ENCODE results near the gene CNPY1.

CNPY1 gene

DNA sequence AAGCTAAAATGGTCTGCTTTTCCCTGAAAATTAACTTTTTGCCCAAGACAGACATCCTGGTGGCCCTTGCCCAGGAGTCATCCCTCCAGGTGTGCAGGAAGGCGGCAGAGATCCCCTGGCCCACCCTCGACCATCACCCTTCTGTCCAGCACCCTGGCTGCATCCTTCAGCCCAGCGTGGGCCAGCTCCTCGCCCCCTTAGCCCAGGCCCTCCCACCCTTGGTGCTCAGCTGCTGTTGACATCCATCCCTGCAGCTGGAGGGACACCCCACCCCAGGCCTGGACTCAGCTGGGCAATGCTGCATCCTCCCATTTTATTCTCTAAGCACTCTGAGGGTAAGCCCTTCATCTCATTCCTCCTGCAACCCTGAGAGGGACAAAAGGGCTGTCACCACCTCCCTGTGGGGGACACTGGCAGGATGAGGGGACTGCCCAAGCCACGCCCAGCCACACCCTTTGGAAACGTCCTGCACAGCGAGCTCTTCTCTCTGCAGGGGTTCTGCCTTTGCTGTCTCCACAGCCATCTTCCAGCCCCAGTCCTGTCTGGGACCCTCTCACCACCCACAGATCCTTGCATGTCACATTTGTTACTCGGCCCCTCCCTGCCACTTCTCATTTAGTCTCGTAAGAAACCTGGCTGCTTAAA is 57.8 kb downstream of the CNPY1 start:
- H2AFZ ChIP-seq (ENCODE audit: low read depth, low read length) = no peak overlapping the region
- no peaks in the 10 kb centered on the region for H3K36me3 ChIP-seq (ENCODE audit: insufficient read depth, low read length)
- no peaks in the 10 kb centered on the region for H3K9me3 ChIP-seq (ENCODE audit: low read length)
- peaks cover 27% of the 10 kb centered on the region for H3K4me1 ChIP-seq (ENCODE audit: insufficient read depth, low read length)
- H3K4me3 ChIP-seq (ENCODE audit: low read length) = no peak overlapping the region
- no peaks in the 10 kb centered on the region for H3K27me3 ChIP-seq (ENCODE audit: insufficient read depth, low read length)

- Histone ChIP-seq H3K36me3 (ENCODE audit: insufficient read depth, low read length) (no peaks in the 10 kb centered on the region), H2AFZ (ENCODE audit: low read depth, low read length) (no peak overlapping the region), H3K4me3 (ENCODE audit: low read length) (no peak overlapping the region), H3K27me3 (ENCODE audit: insufficient read depth, low read length) (no peaks in the 10 kb centered on the region), H3K4me1 (ENCODE audit: insufficient read depth, low read length) (peaks cover 35% of the 10 kb centered on the region), H3K9me3 (ENCODE audit: low read length) (no peaks in the 10 kb centered on the region)
Measured at GRCh38 chr7:155487509-155488482, 58.6 kb downstream of the CNPY1 start.

- Histone ChIP-seq H3K27me3 (ENCODE audit: insufficient read depth, low read length) (no peaks in the 10 kb centered on the region), H3K9me3 (ENCODE audit: low read length) (no peaks in the 10 kb centered on the region), H3K4me3 (ENCODE audit: low read length) (no peak overlapping the region), H3K4me1 (ENCODE audit: insufficient read depth, low read length) (peaks cover 27% of the 10 kb centered on the region), H2AFZ (ENCODE audit: low read depth, low read length) (no peak overlapping the region), H3K36me3 (ENCODE audit: insufficient read depth, low read length) (no peaks in the 10 kb centered on the region)
Measured at GRCh38 chr7:155486783-155487508, 59.4 kb downstream of the CNPY1 start.

- Histone ChIP-seq H2AFZ (ENCODE audit: low read depth, low read length) (no peak overlapping the region), H3K4me3 (ENCODE audit: low read length) (no peak overlapping the region), H3K9me3 (ENCODE audit: low read length) (no peaks in the 10 kb centered on the region), H3K27me3 (ENCODE audit: insufficient read depth, low read length) (no peaks in the 10 kb centered on the region), H3K36me3 (ENCODE audit: insufficient read depth, low read length) (no peaks in the 10 kb centered on the region), H3K4me1 (ENCODE audit: insufficient read depth, low read length) (peaks cover 12% of the 10 kb centered on the region)
Measured at GRCh38 chr7:155484483-155485399, 61.6 kb downstream of the CNPY1 start.

DNA sequence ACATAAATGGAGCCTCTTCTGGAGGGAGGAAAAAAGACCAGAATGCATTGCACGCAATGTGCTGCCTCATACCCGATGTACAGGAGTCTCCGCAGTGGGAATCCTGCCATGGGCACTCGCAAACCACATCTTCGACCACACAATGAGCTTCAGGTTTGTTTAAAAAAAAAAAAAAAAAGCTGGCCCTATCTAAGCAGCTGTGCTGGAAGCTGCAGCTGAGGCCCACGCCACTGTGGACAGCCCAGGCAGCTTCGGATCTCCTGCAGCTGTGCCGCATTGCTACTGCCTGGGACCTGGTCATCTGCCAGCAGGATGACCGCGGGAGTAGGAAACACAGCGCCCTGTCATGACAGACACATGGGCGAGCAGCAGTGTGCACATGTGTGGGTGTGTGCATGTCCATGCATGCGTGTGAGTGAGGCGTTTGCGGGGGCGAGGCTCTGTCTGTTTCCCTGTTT is 62.5 kb downstream of the CNPY1 start:
- Histone ChIP-seq H3K4me3 (ENCODE audit: low read length) (no peak overlapping the region), H3K4me1 (ENCODE audit: insufficient read depth, low read length) (peaks cover 10% of the 10 kb centered on the region), H3K36me3 (ENCODE audit: insufficient read depth, low read length) (no peaks in the 10 kb centered on the region), H3K27me3 (ENCODE audit: insufficient read depth, low read length) (no peaks in the 10 kb centered on the region), H2AFZ (ENCODE audit: low read depth, low read length) (no peak overlapping the region), H3K9me3 (ENCODE audit: low read length) (no peaks in the 10 kb centered on the region)

DNA sequence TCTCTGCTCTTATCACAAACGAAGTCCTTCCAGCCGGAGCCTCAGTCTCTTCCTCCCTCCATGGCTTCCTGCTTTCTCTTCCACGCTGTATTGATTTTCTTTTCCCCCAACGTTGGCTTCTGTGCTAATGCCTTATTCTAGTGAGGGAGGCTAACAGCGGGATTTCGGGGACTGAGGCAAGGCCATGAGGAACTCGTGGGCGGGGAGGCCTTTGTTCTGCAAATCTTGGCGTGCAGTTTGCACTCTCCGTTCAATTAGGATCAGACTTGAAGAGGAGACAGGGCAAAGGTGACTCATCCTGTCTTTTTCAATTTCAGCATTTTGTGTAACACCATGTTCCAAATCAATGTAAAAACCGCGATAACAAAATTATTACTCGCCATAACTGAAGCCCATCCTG is 63.1 kb downstream of the CNPY1 start:
- Histone ChIP-seq H2AFZ (ENCODE audit: low read depth, low read length) (peak overlapping the region; percentile 70), H3K4me3 (ENCODE audit: low read length) (no peak overlapping the region), H3K9me3 (ENCODE audit: low read length) (no peaks in the 10 kb centered on the region), H3K27me3 (ENCODE audit: insufficient read depth, low read length) (no peaks in the 10 kb centered on the region), H3K4me1 (ENCODE audit: insufficient read depth, low read length) (peaks cover 10% of the 10 kb centered on the region), H3K36me3 (ENCODE audit: insufficient read depth, low read length) (no peaks in the 10 kb centered on the region)

GRCh38 chr7:155482511-155483183 is 63.7 kb downstream of the CNPY1 start:
- Histone ChIP-seq H3K36me3 (ENCODE audit: insufficient read depth, low read length) (no peaks in the 10 kb centered on the region), H3K27me3 (ENCODE audit: insufficient read depth, low read length) (no peaks in the 10 kb centered on the region), H2AFZ (ENCODE audit: low read depth, low read length) (peak overlapping the region; percentile 70), H3K4me3 (ENCODE audit: low read length) (no peak overlapping the region), H3K9me3 (ENCODE audit: low read length) (no peaks in the 10 kb centered on the region), H3K4me1 (ENCODE audit: insufficient read depth, low read length) (peaks cover 10% of the 10 kb centered on the region)

- no peaks in the 10 kb centered on the region for H3K27me3 ChIP-seq (ENCODE audit: insufficient read depth, low read length)
- H3K4me1 ChIP-seq (ENCODE audit: insufficient read depth, low read length) = peaks cover 10% of the 10 kb centered on the region
- H3K36me3 ChIP-seq (ENCODE audit: insufficient read depth, low read length) = no peaks in the 10 kb centered on the region
- no peak overlapping the region for H3K4me3 ChIP-seq (ENCODE audit: low read length)
- H2AFZ ChIP-seq (ENCODE audit: low read depth, low read length) = no peak overlapping the region
- no peaks in the 10 kb centered on the region for H3K9me3 ChIP-seq (ENCODE audit: low read length)
Measured at GRCh38 chr7:155481764-155482163, 64.6 kb downstream of the CNPY1 start.

DNA sequence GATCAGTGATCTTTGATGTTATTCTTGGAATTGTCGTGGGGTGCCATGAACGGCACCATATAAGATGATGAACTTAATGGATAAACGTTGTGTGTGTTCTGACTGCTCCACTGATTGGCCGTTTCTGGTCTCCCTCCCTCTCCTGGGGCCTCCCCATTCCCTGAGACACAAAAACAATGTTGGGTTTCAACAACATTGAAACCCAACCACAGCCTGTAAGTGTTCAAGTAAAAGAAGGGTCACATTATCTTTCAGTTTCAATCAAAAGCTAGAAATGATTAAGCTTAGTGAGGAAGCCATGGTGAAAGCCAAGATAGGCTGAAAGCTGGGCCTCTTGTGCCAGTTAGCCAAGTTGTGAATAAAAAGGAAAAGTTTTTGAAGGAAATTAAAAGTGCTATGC is 68.9 kb downstream of the CNPY1 start:
- H3K4me3 ChIP-seq (ENCODE audit: low read length) = no peak overlapping the region
- H3K36me3 ChIP-seq (ENCODE audit: insufficient read depth, low read length) = no peaks in the 10 kb centered on the region
- no peaks in the 10 kb centered on the region for H3K27me3 ChIP-seq (ENCODE audit: insufficient read depth, low read length)
- peaks cover 10% of the 10 kb centered on the region for H3K4me1 ChIP-seq (ENCODE audit: insufficient read depth, low read length)
- H3K9me3 ChIP-seq (ENCODE audit: low read length) = no peaks in the 10 kb centered on the region
- no peak overlapping the region for H2AFZ ChIP-seq (ENCODE audit: low read depth, low read length)

GRCh38 chr7:155471718-155472117 is 74.6 kb downstream of the CNPY1 start:
- Histone ChIP-seq H3K4me3 (ENCODE audit: low read length) (peak overlapping the region; percentile 22), H3K4me1 (ENCODE audit: insufficient read depth, low read length) (peaks cover 40% of the 10 kb centered on the region), H2AFZ (ENCODE audit: low read depth, low read length) (peak overlapping the region; percentile 61), H3K9me3 (ENCODE audit: low read length) (no peaks in the 10 kb centered on the region), H3K27me3 (ENCODE audit: insufficient read depth, low read length) (no peaks in the 10 kb centered on the region), H3K36me3 (ENCODE audit: insufficient read depth, low read length) (no peaks in the 10 kb centered on the region)

DNA sequence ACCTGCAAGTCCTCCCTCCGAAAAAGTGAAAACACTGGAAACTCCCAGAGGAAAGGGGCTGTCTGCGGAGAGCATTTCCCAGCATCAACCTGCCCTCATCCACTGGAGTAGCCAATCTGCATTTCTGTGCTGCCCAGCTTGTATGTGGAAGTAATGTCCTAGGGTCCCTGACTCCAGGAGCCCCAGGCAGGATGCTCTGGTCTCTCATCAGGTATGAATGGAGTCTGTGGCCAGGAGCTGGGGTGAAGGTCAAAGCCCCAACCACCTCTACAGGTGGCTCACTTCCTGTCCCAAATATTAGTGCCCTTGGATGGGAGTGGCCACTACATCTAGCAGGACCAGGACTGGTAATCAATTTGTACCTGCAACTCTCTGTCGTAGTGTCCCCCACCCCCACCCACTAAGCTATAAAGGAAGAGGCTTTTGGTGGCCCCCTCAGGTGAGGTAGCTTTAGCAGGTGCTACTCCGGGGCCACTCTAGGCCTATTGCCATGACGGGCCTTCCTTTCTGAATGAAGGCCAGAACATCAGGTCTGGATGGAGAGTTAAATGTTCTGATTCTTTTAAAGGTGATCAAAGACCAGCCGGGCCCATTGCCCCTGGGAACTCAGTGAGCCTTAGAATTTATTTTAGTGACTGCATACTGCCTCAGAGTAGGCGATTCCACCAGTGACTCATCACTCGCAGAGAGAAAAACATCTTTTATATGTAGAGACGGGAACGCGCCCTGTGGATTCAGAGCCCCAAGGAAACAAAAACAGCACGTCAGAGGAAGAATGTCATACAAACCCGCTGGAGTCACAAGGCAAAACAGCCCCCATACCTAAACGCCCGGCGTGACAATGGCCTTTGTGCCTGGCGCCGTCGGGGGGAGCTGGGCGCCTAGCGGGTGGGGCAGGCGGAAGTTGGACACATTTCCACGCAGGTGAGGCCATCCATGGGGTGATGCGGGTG is 75.4 kb downstream of the CNPY1 start:
- Histone ChIP-seq H3K27me3 (ENCODE audit: insufficient read depth, low read length) (no peaks in the 10 kb centered on the region), H3K36me3 (ENCODE audit: insufficient read depth, low read length) (no peaks in the 10 kb centered on the region), H3K9me3 (ENCODE audit: low read length) (no peaks in the 10 kb centered on the region), H2AFZ (ENCODE audit: low read depth, low read length) (peak overlapping the region; percentile 61), H3K4me1 (ENCODE audit: insufficient read depth, low read length) (peaks cover 46% of the 10 kb centered on the region), H3K4me3 (ENCODE audit: low read length) (peak overlapping the region; percentile 22)

Data from neuron (in vitro differentiated cells).